Bronchial epithelial cell (primary cell): ENCODE data around the gene F10. TPM values are rescaled to one million over a fixed set of nuclear protein-coding genes. Genes with fewer than 3 reads are reported as not detected.

Source experiments
- DNase-seq: peaks from one replicate; pipeline ENCODE4 v3.0.0-alpha.2; 2010; ENCODE audit warnings: low read depth
- FAIRE-seq: peaks from 2 replicates; lab custom pipeline; 2011; peaks lifted over from hg19 to GRCh38; lab: Jason Lieb, UNC
- H3K27me3 ChIP-seq: 2 replicates; pipeline ENCODE4 v1.5.1; 2011; ENCODE audit warnings: low read length; ENCODE audit not compliant: control insufficient read depth, insufficient read depth
- H3K36me3 ChIP-seq: 2 replicates; pipeline ENCODE4 v1.5.1; 2011; ENCODE audit warnings: low read length; ENCODE audit not compliant: control insufficient read depth, insufficient read depth
- H3K4me3 ChIP-seq: 2 replicates; pipeline ENCODE4 v1.5.1; 2011; ENCODE audit warnings: mild to moderate bottlenecking, low read depth, low read length, control low read depth
- CTCF ChIP-seq: IDR thresholded peaks from 2 replicates; pipeline ENCODE4 v1.5.1; 2011; ENCODE audit warnings: mild to moderate bottlenecking, moderate library complexity, low read length, control low read depth, inconsistent platforms; ENCODE audit not compliant: insufficient read depth, severe bottlenecking
- total RNA-seq: library from RNA; depleted of rRNA; stranded (reverse); fragments of >200 nt; gene quantifications from 2 replicates; pipeline ENCODE4 v1.2.1, GENCODE V29; 2014

The F10 gene
- total RNA-seq, 1 donor from 2014 or later, result 0.26 TPM

GRCh38 chr13:113166266-113166665, 43.7 kb downstream of the F10 start:
- TF ChIP-seq CTCF, result no peak
- no peaks in the 10 kb centered on the region for H3K36me3 ChIP-seq
- DNase-seq (no peak), FAIRE-seq (no peak)
- peaks cover 7% of the 10 kb centered on the region for H3K27me3 ChIP-seq
- no peak overlapping the region for H3K4me3 ChIP-seq

- Histone ChIP-seq H3K36me3 (no peaks in the 10 kb centered on the region), H3K4me3 (no peak overlapping the region), H3K27me3 (peaks cover 4% of the 10 kb centered on the region)
- TF ChIP-seq CTCF, result no peak
- DNase-seq, result no peak
- no peak for FAIRE-seq
Observed at GRCh38 chr13:113166681-113167080, 44.1 kb downstream of the F10 start.

GRCh38 chr13:113167155-113167554, 44.6 kb downstream of the F10 start:
- Histone ChIP-seq H3K36me3 (no peaks in the 10 kb centered on the region), H3K27me3 (peaks cover 4% of the 10 kb centered on the region), H3K4me3 (no peak overlapping the region)
- TF ChIP-seq CTCF, result no peak
- no peak for FAIRE-seq
- DNase-seq, result no peak

GRCh38 chr13:113167575-113167974, 45.0 kb downstream of the F10 start:
- H3K4me3 ChIP-seq, result no peak overlapping the region
- TF ChIP-seq CTCF, result no peak
- DNase-seq (no peak), FAIRE-seq (no peak)
- peaks cover 4% of the 10 kb centered on the region for H3K27me3 ChIP-seq
- H3K36me3 ChIP-seq, result no peaks in the 10 kb centered on the region

- H3K27me3 ChIP-seq, result peaks cover 2% of the 10 kb centered on the region
- no peak overlapping the region for H3K4me3 ChIP-seq
- H3K36me3 ChIP-seq, result no peaks in the 10 kb centered on the region
- DNase-seq, result no peak
- no peak for TF ChIP-seq CTCF
- FAIRE-seq, result no peak
Observed at GRCh38 chr13:113168211-113168610, 45.6 kb downstream of the F10 start.
